Effector memory CD4-positive, alpha-beta T cell (primary cell): ENCODE data around the gene TSPAN9.

Source experiments
- DNase-seq, 3 donors: peaks; one replicate each; pipeline ENCODE4 v3.0.0-alpha.2; 2020
- H3K27ac ChIP-seq: 2 replicates; pipeline ENCODE4 v1.7.0; 2013; ENCODE audit warnings: mild to moderate bottlenecking, low read length, moderate library complexity; ENCODE audit not compliant: insufficient read depth, poor library complexity, severe bottlenecking
- H3K27me3 ChIP-seq: replicated peaks from 2 replicates; pipeline ENCODE4 v1.7.0; 2013; ENCODE audit warnings: mild to moderate bottlenecking, low read length; ENCODE audit not compliant: insufficient read depth, control insufficient read depth, poor library complexity, severe bottlenecking
- H3K36me3 ChIP-seq: 2 replicates; pipeline ENCODE4 v1.7.0; 2013; ENCODE audit warnings: mild to moderate bottlenecking, low read length, moderate library complexity; ENCODE audit not compliant: control insufficient read depth, insufficient read depth
- H3K4me1 ChIP-seq: 2 replicates; pipeline ENCODE4 v1.7.0; 2013; ENCODE audit warnings: low read length, mild to moderate bottlenecking; ENCODE audit not compliant: control insufficient read depth, insufficient read depth, poor library complexity, severe bottlenecking
- H3K4me3 ChIP-seq: 2 replicates; pipeline ENCODE4 v1.7.0; 2013; ENCODE audit warnings: low read length, low read depth, mild to moderate bottlenecking; ENCODE audit not compliant: insufficient read depth, poor library complexity, severe bottlenecking
- H3K9me3 ChIP-seq: 2 replicates; pipeline ENCODE4 v1.7.0; 2013; ENCODE audit warnings: mild to moderate bottlenecking, low read length, moderate library complexity; ENCODE audit not compliant: control insufficient read depth

TSPAN9 gene

GRCh38 chr12:3279415-3279780 lies 202.2 kb downstream of the TSPAN9 start:
- Histone ChIP-seq H3K4me1 (no peaks in the 10 kb centered on the region), H3K27me3 (no peaks in the 10 kb centered on the region), H3K9me3 (no peaks in the 10 kb centered on the region), H3K4me3 (no peak overlapping the region), H3K36me3 (no peaks in the 10 kb centered on the region), H3K27ac (no peak overlapping the region)
- no peak for DNase-seq

- no peaks in the 10 kb centered on the region for H3K27me3 ChIP-seq
- H3K9me3 ChIP-seq = no peaks in the 10 kb centered on the region
- no peaks in the 10 kb centered on the region for H3K4me1 ChIP-seq
- no peak overlapping the region for H3K27ac ChIP-seq
- no peak for DNase-seq
- H3K4me3 ChIP-seq = no peak overlapping the region
- H3K36me3 ChIP-seq = no peaks in the 10 kb centered on the region
These were observed 202.7 kb downstream of the TSPAN9 start for GRCh38 chr12:3279832-3280231.

- no peaks in the 10 kb centered on the region for H3K9me3 ChIP-seq
- H3K4me3 ChIP-seq = no peak overlapping the region
- H3K36me3 ChIP-seq = no peaks in the 10 kb centered on the region
- H3K4me1 ChIP-seq = no peaks in the 10 kb centered on the region
- no peak for DNase-seq
- H3K27ac ChIP-seq = no peak overlapping the region
- H3K27me3 ChIP-seq = no peaks in the 10 kb centered on the region
These were observed 203.8 kb downstream of the TSPAN9 start for GRCh38 chr12:3280967-3281366.

GRCh38 chr12:3281588-3282383 lies 204.6 kb downstream of the TSPAN9 start:
- Histone ChIP-seq H3K4me3 (no peak overlapping the region), H3K27ac (no peak overlapping the region), H3K36me3 (no peaks in the 10 kb centered on the region), H3K27me3 (no peaks in the 10 kb centered on the region), H3K9me3 (no peaks in the 10 kb centered on the region), H3K4me1 (no peaks in the 10 kb centered on the region)
- DNase-seq = no peak

GRCh38 chr12:3282384-3282670 lies 205.1 kb downstream of the TSPAN9 start:
- Histone ChIP-seq H3K4me1 (no peaks in the 10 kb centered on the region), H3K4me3 (no peak overlapping the region), H3K9me3 (no peaks in the 10 kb centered on the region), H3K27ac (no peak overlapping the region), H3K36me3 (no peaks in the 10 kb centered on the region), H3K27me3 (no peaks in the 10 kb centered on the region)
- DNase-seq = no peak

GRCh38 chr12:3283137-3283680 lies 206.0 kb downstream of the TSPAN9 start:
- H3K4me1 ChIP-seq = no peaks in the 10 kb centered on the region
- DNase-seq = no peak
- H3K36me3 ChIP-seq = no peaks in the 10 kb centered on the region
- H3K27me3 ChIP-seq = no peaks in the 10 kb centered on the region
- no peaks in the 10 kb centered on the region for H3K9me3 ChIP-seq
- H3K27ac ChIP-seq = no peak overlapping the region
- no peak overlapping the region for H3K4me3 ChIP-seq

- no peak for DNase-seq
- no peaks in the 10 kb centered on the region for H3K36me3 ChIP-seq
- H3K27me3 ChIP-seq = no peaks in the 10 kb centered on the region
- no peak overlapping the region for H3K4me3 ChIP-seq
- H3K4me1 ChIP-seq = no peaks in the 10 kb centered on the region
- H3K9me3 ChIP-seq = no peaks in the 10 kb centered on the region
- no peak overlapping the region for H3K27ac ChIP-seq
These were observed 207.2 kb downstream of the TSPAN9 start for GRCh38 chr12:3284405-3284804.

- no peaks in the 10 kb centered on the region for H3K4me1 ChIP-seq
- no peaks in the 10 kb centered on the region for H3K27me3 ChIP-seq
- DNase-seq = no peak
- H3K9me3 ChIP-seq = no peaks in the 10 kb centered on the region
- no peaks in the 10 kb centered on the region for H3K36me3 ChIP-seq
- H3K27ac ChIP-seq = no peak overlapping the region
- no peak overlapping the region for H3K4me3 ChIP-seq
These were observed 208.4 kb downstream of the TSPAN9 start for GRCh38 chr12:3285570-3285969.

GRCh38 chr12:3288690-3289089 lies 211.5 kb downstream of the TSPAN9 start:
- DNase-seq = no peak
- no peaks in the 10 kb centered on the region for H3K36me3 ChIP-seq
- no peaks in the 10 kb centered on the region for H3K27me3 ChIP-seq
- no peaks in the 10 kb centered on the region for H3K9me3 ChIP-seq
- H3K4me1 ChIP-seq = no peaks in the 10 kb centered on the region
- no peak overlapping the region for H3K4me3 ChIP-seq
- H3K27ac ChIP-seq = no peak overlapping the region

GRCh38 chr12:3289702-3290101 lies 212.5 kb downstream of the TSPAN9 start:
- Histone ChIP-seq H3K4me1 (no peaks in the 10 kb centered on the region), H3K9me3 (no peaks in the 10 kb centered on the region), H3K4me3 (no peak overlapping the region), H3K36me3 (no peaks in the 10 kb centered on the region), H3K27ac (no peak overlapping the region), H3K27me3 (no peaks in the 10 kb centered on the region)
- no peak for DNase-seq
